Stimulated activated CD8-positive, alpha-beta memory T cell treated with anti-CD3 and anti-CD28 coated beads, Interleukin-7, amount 100 ng/mL, for 48 hours (primary cell): ENCODE data around the gene SLC25A41.

Source experiments
- DNase-seq, 2 donors: peaks; one replicate each; pipeline ENCODE4 v3.0.0-alpha.2; 2020; ENCODE audit warnings: low read depth in 1 of 2; ENCODE audit errors: extremely low read depth in 1 of 2

Gene SLC25A41

DNA sequence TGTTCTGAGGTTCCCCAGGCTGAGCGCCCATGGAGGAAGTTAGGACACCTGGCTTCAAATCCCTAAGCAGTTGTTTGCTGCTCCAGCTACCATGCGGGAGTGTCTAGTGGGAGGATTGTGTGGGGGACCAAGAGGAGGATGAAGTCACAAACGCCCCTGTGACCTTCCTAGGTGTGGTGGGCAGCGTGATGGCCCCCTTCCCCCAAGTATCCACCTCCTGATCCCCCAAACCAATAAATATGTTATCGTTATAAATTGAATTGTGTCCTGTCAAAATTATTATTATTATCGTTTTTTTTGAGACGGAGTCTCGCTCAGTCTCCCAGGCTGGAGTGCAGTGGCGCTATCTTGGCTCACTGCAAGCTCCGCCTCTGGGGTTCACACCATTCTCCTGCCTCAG is at the start of gene SLC25A41:
SLC25A41 (minus strand) TSS at position 101 of the 400 bp plus-strand sequence; CDS start at position 31, 70 bp downstream.
- no peak for DNase-seq

DNA sequence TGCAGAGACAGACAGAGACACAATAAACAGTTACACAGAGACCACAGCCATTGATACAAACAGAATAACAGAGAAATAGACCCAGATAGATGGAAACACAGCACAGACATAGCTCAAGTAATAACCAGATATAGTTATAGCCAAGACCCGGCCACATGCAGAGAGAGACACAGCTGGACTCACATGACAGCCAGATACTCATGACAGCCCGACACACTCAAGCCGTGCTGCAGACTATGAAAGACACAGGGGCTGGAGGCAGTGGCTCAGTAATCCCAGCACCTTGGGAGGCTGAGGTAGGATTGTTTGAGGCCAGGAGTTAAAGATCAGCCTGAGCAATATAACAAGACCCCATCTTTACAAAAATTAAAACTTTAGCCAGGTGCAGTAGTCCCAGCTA is 49.7 kb upstream of the SLC25A41 start:
- DNase-seq = no peak

DNA sequence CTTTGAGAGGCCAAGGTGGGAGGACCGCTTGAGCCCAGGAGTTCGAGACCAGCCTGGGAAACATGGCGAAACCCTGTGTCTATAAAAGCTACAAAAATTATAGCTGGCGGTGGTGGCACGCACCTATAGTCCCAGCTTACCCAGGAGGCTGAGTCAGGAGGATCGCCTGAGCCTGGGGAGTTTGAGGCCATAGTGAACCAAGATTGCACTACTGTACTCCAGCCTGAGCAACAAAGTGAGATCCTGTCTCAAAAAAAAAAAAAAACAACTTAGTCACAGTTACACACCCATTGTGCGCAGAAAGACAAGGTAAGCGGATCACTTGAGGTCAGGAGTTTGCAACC is 48.8 kb upstream of the SLC25A41 start:
- DNase-seq = no peak

DNA sequence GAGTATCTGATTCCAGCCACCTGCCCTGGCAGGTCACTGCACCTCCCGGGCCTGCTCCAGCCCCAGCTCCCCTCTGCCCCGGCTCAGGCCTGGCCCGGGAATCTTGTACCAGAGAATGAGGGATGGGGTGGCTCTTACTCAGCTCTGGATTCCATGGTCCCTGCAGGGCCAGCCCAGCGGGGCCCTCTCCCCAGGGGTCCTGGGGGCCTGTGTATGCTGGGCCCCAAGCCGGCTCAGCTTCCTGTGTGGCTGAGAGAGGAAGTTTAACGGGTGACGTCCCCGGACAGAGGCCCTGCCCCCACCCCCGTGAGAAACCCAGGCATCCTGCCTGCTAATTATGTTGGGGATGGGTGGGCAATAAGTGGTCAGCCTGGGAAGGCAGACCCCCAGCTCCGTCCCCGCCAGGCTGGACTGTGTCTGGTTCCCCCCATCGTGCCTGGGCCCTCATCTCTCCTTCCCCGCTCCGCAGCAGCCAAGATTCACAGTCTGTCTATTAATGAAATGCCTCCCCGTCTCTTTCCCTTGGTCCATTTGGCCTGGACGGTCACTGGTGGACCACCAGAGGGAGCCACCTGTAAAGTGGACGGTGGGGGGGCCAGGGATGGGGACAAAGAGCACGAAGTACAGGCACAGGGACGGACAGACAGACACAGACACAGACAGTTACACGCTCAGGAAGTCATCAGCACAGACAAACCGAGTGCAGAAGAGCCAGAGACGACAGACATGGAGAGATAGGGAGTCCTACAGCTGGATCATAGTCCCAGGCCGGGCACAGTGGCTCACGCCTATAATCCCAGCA is 48.2 kb upstream of the SLC25A41 start, which contains the start of gene DENND1C:
DENND1C (minus strand) TSS at position 247 of the 802 bp plus-strand sequence; CDS start at position 155, 92 bp downstream.
- DNase-seq = peak in 1 of 2 donors; percentile 58

DNA sequence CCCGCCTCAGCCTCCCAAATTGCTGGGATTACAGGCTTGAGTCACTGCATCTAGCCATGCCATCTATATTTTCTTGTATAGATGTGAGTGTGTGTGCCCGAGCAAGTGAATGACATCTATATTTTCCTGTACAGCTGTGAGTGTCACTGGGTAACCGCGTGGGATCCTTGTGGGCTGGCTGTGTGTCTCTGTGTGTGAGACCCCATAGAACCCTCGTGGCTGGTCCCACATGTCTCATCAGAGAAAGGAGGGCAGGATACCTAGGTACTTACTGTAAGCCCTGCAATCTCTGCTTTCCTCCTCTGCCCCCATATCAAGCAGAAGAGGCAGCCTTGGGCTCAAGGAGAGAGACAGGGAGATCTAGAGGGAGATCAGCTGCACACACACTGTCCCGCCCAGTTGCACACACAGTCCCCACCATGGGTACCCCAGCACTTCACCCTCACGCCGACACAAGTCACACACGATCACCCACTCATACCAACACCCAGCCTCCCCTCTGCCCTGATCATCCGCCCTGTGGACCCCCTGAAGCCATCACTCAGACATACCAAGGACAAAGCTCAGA is 47.4 kb upstream of the SLC25A41 start:
- DNase-seq = no peak

DNA sequence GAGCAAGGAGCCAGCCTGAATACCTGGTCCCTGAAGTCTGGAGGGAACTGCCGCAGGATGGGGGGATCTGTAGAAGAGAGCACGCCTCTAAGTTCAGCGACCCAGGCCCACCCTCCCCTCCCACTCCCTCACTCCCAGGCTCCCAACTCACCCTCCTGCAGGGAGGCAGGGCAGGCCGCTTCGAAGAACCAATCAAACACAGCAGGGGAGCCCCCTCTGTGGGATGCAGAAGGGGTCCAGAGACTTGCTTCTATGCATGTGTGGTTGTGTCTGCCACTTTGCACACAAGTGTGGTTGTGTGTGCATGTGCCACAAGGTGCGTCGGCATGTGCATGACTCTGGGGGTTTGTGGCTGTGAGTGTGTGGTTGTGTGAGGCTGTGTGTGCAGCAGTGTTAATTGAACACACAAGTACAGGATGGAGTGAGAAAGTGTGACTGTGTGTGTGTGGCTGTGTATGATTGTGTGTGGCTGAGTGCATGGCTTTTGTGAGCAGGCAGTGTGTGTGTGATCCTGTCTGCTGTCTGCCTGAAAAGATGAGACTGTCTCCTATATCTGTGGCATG is 46.4 kb upstream of the SLC25A41 start:
- no peak for DNase-seq

DNA sequence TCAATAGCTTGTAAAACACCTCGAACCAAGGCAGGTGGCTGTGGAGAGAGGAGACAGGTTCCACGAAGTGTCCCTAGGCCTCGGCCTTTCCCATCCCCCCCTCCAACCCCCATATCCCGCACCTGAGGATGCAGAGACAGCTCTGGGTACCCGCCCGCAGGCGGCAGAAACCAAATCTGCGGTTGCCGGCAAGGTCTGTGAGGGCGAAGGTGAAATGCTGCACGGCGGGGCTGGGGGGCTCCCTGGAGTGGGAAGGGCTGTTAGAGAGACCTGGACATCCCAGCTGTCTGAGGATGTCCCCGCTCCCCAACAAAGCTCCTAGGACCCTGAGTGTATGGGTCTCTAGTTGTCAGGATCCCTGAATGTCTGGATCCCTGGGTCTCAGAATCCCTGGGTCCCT is 45.3 kb upstream of the SLC25A41 start:
- no peak for DNase-seq

DNA sequence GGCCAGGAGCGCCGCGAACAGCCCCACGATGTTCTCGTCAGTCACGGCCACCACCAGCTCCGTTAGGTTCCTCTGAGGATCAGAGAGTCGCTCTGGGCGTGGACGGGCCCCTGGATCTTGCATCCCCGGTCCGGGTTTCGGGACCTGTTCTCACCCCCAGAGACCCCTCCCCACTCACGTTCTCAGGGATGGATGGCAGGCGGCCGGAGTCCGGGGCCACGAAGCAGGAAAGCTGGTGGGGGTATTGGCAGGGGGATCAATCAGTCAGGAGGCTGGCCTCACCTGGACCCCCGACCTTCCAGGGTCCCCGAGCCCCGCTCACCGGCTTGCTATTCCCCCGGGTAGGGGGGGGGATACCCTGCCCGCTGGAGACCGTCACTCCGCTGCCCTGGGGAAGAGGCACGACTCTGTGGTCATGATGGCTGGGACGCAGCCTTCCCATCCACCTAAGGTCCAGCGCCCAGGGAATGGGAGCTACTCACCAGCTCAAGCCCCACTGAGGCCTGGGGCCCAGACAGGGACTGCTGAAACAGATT is 43.4 kb upstream of the SLC25A41 start:
- no peak for DNase-seq

DNA sequence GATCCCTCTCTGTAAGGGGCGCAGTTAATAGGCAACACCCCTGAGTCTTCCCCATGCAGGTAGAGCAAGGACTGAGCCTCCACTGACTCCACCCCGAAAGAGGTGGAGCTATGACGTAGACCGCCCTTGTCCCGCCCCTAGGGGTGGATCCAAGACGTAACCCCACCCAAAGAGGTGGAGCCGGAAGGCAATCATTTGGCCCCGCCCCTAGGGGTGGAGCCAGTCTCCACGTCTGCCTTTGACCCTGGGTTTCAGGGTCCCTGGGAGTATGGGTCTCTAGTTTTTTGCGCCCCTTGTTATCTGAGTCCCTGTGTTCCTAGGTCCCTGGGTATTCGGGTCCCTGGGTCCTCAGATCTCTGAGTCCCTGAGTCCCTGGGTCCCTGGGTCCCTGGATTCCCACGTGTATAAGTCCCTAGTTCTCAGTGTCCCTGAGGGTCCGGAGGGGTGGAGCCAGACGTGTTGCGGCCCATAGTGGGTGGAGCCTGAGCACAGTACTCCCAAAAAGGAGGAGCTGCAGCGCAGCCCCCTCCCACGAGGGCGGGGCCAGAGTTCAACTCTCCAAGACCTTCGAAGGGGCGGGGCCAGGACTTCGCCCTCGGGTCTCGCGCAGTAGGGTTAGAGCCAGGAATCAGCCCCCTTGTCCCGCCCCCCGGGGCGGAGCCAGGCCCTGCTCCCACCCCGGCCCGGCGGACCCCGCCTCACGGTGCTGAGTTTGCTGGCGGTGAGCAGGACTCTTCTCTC is 42.8 kb upstream of the SLC25A41 start:
- peak in 1 of 2 donors; percentile 39 for DNase-seq

DNA sequence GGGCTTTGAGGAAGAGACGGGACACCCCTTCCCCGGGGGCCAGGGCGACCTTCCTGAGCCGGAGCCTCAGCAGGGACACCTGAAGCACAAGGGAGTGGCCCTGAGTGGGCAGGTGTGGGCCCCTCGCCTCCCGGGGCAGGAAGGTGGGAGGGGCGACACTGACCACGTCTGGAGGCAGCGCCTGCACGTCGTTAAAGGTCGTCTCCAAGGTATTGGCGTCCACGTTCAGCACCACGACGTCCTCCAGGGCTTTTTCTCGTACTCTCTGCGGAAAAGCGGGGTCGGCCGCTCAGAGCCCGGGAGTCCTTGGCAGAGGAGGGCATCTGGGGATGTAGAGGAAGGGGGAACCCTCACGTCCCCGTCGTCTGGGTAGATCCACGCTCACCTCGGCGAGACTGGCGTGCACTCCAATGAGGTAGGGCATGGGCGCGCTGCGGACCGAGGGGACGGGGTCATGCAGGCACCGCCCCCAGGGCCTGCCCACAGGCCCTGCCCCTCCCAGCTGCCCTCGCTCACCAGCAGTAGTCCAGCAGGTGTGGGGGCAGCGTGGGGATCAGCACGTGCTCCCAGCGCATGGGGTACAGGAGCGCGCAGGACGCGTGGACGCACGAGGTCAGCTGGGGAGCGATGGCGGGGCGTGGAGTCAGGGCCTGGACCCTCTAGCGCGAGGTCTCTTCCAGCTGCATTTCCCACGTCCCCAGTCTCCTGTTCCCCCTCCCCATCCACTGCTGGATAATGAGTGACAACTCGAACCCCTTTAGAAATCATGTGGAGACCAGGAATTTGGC is 42.0 kb upstream of the SLC25A41 start:
- DNase-seq = no peak

DNA sequence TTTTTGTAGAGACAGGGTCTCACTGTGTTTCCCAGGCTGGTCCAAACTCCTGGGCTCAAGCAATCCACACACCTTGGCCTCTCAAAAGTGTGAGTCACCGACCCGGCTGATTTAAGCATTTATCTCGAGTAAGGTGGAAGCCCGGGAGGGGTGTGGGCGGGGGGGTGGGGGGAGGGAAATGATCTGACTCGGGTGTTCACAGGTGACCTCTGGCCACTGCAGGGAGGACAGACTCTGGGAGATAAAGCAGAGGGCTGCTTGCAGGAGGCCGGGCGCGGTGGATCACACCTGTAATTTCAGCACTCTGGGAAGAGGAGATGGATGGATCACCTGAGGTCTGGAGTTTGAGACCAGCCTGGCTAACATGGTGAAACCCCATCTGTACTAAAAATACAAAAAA is 40.1 kb upstream of the SLC25A41 start:
- no peak for DNase-seq

DNA sequence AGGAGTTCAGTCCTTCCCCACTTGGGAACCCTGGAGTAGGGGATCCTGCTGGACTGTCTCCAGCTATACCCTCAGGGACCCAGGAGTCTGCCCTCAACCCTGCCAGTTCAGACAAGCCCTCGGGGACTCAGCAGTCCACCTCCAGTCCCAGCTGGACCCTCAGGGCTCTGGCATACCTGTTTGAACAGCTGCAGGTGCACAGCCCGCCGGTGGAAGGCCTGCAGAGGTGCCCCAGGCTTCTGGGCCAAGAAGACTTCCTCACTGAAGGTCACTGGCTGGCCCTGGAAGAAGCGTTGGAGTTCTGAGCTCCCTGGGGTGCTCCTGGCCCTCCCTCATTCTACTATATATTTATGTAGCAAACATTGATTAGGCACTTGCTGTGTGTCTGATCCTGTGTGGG is 39.1 kb upstream of the SLC25A41 start:
- DNase-seq = no peak

DNA sequence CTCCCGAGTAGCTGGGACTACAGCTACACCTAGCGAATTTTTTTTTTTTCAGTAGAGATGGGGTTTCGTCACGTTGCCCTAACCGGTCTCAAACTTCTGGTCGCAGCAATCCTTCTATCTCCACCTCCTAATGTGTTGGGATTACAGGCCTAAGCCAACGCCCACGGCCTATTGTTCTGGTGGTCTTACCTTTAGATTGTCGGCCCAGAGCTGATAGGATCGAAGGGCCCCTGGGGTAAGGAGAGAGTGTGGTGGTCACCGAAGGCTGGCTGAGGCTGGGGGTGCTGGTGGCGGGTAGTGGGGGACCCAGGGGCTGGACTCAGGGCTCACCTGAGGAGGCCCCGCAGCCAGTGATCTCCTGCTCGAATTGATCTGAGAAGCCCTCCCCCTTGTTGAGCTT is 37.5 kb upstream of the SLC25A41 start:
- no peak for DNase-seq

DNA sequence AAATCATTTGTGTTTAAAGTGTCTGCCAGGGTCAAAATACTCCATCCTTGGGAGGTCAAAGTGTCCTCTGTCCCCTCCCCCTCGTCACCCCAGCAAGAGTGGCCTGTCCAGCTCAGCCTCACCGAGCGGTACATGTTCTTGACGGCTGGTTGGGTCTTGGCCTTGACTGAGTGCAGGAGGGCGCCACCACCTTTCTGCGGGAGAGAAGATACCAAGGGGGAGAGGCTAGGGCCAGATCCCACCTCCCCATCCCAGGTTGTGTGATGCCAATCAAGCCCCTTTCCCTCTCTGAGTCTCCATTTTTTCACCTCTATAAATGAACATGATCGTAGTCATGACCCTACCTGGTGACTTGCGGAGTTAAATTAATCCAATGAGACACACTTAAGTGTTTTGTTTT is 36.6 kb upstream of the SLC25A41 start:
- no peak for DNase-seq

DNA sequence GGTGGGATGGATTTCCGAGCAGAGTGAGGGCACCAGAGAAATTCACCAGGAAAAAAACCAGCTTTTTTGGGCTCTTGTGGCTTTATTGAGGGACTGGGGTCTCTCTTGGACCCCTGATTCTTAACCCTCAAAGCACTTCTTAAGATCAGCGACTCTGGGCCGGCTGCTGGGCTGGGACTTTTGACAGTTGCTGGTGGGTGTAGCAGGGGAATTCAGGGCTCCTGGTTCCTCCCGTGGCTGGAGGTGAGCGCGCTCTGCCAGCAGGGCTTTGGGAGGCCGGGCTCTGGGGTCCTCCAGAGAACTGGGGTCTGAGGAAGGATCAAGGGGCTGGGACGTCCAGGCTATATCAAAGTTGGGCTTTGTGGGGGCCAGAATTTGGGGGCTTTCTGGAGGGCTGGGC is 33.8 kb upstream of the SLC25A41 start:
- DNase-seq = no peak

DNA sequence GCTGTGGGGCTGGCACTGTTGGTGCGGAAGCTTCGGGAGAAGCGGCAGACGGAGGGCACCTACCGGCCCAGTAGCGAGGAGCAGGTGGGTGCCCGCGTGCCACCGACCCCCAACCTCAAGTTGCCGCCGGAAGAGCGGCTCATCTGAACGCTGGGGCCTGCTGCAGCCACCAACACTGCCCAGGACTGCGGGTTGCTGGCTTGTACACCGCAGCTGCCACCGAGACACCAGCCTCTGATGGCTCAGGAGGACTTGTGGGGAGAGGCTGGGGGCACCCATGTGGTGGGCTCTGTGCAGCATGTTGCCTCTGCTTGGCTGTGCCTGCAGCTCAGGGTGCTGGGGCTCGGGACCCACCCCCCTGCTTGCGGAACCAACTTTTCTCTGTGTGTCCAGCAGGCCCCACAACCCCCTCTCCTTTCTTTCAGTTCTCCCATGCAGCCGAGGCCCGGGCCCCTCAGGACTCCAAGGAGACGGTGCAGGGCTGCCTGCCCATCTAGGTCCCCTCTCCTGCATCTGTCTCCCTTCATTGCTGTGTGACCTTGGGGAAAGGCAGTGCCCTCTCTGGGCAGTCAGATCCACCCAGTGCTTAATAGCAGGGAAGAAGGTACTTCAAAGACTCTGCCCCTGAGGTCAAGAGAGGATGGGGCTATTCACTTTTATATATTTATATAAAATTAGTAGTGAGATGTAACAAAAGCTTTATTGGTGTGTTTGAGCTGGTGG is 33.1 kb upstream of the SLC25A41 start:
- DNase-seq = no peak

DNA sequence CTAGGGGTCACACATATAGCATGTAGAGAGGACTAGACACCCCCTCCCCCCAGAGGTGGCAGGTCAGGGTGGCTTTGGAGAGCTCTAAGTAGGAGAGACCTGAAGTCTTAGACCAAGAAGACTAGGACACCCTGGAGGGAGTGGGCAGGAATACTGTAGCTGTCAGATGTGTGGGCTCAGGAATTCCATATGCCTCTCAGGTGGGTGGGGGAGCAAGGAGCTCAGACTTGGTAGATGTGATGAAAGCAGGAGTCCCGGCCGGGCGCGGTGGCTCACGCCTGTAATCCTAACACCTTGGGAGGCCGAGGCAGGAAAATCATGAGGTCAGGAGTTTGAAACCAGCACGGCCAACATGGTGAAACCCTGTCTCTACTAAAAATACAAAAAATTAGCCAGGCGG is 32.1 kb upstream of the SLC25A41 start:
- no peak for DNase-seq

DNA sequence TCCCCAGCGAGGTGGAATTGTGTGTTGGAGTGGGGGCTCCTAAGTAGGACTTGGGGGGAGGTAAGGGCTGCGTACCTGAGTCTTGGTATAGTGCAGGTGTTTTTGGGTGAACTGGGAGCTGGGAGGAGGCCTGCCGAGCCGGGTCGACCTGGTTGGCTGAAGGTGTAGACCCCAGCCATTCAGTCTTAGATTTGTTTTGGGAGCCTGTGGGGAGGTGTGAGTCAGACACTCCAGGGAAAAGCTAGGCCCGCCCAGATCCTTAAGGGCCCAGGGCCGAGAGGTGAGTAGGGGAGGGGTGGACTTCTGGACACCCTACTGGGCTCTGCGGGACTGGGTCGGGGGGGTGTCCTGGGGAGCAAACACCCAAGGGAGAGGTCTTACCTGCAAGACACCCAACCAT is 31.4 kb upstream of the SLC25A41 start:
- DNase-seq = no peak

DNA sequence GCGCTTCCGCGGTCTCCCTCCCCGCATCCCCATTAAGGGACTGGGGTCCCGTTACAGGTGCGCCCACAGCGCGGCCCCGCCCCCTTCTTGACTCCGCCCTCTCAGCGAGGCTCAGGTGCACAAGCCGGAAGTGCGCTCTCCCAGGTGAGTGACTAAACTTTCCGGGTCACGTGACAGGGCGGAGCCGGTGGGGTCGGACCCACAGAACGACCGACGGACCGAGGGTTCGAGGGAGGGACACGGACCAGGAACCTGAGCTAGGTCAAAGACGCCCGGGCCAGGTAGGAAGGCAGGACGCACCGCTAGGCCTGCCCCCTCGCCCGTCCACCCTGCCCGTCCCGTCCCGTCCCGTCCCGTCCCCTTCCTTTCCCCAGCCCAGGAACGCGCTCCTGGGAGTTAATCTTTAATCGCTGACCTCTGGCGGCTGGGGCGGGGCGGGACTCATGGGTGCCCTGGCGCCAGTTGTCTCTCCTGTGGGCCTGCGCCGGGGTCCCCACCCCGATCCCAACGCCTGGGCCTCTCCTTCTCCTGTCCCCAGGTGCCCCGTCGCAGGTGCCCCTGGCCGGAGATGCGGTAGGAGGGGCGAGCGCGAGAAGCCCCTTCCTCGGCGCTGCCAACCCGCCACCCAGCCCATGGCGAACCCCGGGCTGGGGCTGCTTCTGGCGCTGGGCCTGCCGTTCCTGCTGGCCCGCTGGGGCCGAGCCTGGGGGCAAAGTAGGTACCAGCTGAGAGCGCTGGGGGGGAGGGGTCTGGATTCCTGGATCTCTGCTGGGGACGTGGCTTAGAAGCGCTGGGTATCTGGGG is 30.7 kb upstream of the SLC25A41 start, which contains the start of gene CRB3:
CRB3 (plus strand) TSS at position 202 of the 804 bp plus-strand sequence; CDS start at position 633, 431 bp downstream.
- no peak for DNase-seq
